Measurements from ENCODE around the gene DGKI. TPM values are rescaled to one million over a fixed set of nuclear protein-coding genes. Genes with fewer than 3 reads are reported as not detected.

DGKI gene
- total and polyA plus RNA-seq, 11 donors, result 0.36 to 4.6 (median 1.0) TPM

DNA sequence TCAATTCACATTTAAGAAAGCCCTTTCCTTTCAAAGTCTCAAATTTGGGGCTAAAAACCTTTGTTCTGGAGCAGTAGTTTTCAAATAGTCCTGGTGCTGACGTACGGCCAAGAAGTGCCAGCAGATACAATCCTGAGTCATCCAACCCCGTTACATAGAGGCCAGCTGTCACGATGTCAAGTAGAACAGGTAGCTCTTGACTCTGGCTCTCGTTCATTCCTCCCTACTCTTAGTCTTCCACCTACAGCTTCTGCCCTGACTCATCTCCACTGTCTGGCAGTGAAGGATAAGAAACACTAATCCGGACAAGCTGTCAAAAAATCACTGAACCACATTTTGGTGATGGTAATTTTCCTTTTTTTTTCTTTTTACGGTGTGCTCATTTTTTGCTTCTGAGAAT, 370.8 kb downstream of the DGKI start:
- intact Hi-C loops (cut with DNase I), result no loop called here
- Histone ChIP-seq H3K36me3 (no peaks in the 10 kb centered on the region), H3K27me3 (no peaks in the 10 kb centered on the region), H3K4me3 (no peak overlapping the region), H3K9me3 (no peaks in the 10 kb centered on the region), H3K27ac (no peak overlapping the region), H3K4me1 (no peaks in the 10 kb centered on the region)
- 83 to 90% (median 86%) methylated on average over 7 of the region's 7 CpGs for WGBS, 4 donors
- DNase-seq (no peak), ATAC-seq (no peak)
- TF ChIP-seq, protein P1, sequence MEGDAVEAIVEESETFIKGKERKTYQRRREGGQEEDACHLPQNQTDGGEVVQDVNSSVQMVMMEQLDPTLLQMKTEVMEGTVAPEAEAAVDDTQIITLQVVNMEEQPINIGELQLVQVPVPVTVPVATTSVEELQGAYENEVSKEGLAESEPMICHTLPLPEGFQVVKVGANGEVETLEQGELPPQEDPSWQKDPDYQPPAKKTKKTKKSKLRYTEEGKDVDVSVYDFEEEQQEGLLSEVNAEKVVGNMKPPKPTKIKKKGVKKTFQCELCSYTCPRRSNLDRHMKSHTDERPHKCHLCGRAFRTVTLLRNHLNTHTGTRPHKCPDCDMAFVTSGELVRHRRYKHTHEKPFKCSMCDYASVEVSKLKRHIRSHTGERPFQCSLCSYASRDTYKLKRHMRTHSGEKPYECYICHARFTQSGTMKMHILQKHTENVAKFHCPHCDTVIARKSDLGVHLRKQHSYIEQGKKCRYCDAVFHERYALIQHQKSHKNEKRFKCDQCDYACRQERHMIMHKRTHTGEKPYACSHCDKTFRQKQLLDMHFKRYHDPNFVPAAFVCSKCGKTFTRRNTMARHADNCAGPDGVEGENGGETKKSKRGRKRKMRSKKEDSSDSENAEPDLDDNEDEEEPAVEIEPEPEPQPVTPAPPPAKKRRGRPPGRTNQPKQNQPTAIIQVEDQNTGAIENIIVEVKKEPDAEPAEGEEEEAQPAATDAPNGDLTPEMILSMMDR (IDR thresholded peaks at IDR 0.05), result no peak
- TF ChIP-seq POLR2A (IDR thresholded peaks at IDR 0.05), result no peak

DNA sequence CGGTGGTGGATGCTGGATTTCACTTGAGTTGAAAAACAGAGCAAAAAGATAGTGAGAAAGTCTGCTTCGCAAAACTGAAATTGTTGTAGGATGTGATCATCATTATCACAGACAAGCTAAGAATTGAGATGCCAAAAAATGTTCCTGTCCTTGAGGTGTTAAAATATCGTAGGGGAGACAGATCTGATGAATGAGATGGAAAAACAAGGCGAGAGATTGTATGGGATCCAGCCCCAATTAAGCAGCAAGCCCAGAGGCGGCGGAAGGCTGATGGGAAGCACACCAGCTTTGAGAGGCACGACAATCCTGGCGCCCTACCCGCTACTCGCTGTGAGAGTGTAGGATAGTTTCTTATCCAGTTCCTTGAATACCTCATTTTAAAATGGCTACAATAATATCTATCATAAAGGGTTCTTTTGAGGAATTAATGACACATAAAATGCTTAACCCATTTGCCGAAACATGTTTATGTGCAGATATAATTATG, 372.2 kb downstream of the DGKI start:
- no peaks in the 10 kb centered on the region for H3K9me3 ChIP-seq
- peaks cover 0 to 4% (median 0%) of the 10 kb centered on the region in 12 donors for H3K4me1 ChIP-seq
- intact Hi-C loops (cut with DNase I), result no loop called here
- DNase-seq, result no peak
- ATAC-seq, result no peak
- H3K27me3 ChIP-seq, result no peaks in the 10 kb centered on the region
- no peak overlapping the region for H3K4me3 ChIP-seq
- no peak for TF ChIP-seq POLR2A (IDR thresholded peaks at IDR 0.05)
- TF ChIP-seq, protein P1 (IDR thresholded peaks at IDR 0.05), result no peak
- WGBS, 4 donors, result 81 to 85% (median 84%) methylated on average over 11 of the region's 11 CpGs
- no peak overlapping the region for H3K27ac ChIP-seq
- H3K36me3 ChIP-seq, result no peaks in the 10 kb centered on the region

DNA sequence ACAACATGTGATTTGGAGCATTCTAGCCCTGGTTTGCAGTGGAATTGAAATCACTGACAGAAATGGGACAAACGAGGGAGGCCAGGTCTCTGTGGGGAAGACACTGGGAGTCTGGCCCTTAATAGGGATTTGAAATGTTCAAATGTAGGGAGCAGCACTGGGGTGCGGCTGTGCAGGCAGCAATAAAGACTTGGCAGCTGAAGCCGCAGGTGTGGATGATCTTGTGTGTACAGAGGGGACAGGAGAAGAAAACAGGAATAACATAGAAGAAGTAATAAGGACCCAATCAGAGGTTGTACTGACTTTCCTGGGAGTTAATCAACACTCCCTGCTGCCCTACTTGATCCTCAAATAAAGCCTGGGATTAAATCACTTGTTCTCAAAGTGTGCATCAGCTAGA, 375.6 kb downstream of the DGKI start:
- intact Hi-C loops (cut with DNase I), result no loop called here
- 63 to 82% (median 80%) methylated on average over 3 of the region's 3 CpGs for WGBS, 4 donors
- TF ChIP-seq POLR2A (IDR thresholded peaks at IDR 0.05), result no peak
- TF ChIP-seq, protein P1 (IDR thresholded peaks at IDR 0.05), result no peak
- peaks cover 0 to 4% (median 0%) of the 10 kb centered on the region in 12 donors for H3K4me1 ChIP-seq
- H3K9me3 ChIP-seq, result no peaks in the 10 kb centered on the region
- no peaks in the 10 kb centered on the region for H3K36me3 ChIP-seq
- DNase-seq, result no peak
- ATAC-seq, result no peak
- H3K4me3 ChIP-seq, result no peak overlapping the region
- H3K27ac ChIP-seq, result no peak overlapping the region
- no peaks in the 10 kb centered on the region for H3K27me3 ChIP-seq

DNA sequence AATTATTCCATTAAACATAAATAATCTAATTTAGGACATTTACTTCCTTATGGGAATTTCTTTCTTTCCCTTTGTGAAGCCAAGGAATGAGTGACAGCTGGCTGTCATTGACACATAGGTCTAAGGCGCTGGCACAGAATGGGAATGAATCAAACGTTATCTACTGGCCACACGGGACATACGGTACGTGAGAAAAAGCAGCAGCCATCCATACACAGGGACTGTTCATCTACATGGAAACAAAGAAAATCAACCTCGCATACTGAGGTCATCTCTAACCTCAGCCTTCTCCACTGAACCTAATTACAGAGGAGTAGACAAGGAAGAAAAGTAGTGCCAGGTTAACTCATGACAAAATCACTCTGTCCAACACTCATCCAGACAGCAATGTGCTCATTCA, 376.9 kb downstream of the DGKI start:
- ATAC-seq (no peak), DNase-seq (no peak)
- no peaks in the 10 kb centered on the region for H3K27me3 ChIP-seq
- peaks cover 0 to 4% (median 0%) of the 10 kb centered on the region in 12 donors for H3K4me1 ChIP-seq
- WGBS, 4 donors, result 45 to 60% (median 56%) methylated on average over 6 of the region's 6 CpGs
- H3K27ac ChIP-seq, result no peak overlapping the region
- H3K9me3 ChIP-seq, result no peaks in the 10 kb centered on the region
- TF ChIP-seq, protein P1 (IDR thresholded peaks at IDR 0.05), result no peak
- no peak for TF ChIP-seq POLR2A (IDR thresholded peaks at IDR 0.05)
- H3K36me3 ChIP-seq, result no peaks in the 10 kb centered on the region
- intact Hi-C loops (cut with DNase I), result no loop called here
- H3K4me3 ChIP-seq, result no peak overlapping the region
